GM23338 (cell line): ENCODE results near the gene GGCX. TPM values are rescaled to one million over a fixed set of nuclear protein-coding genes. Genes with fewer than 3 reads are reported as not detected.
A peak's percentile ranks its signal among the peaks of the same experiment; 100 is the strongest.

ENCODE experiments used
- ATAC-seq: fragments of 200-7000 bp; cut with Tn5 transposase; 3 replicates; pipeline ENCODE4 v1.9.1; 2020
- DNase-seq: peaks from one replicate; pipeline ENCODE4 v3.0.0-alpha.2; 2015; ENCODE audit warnings: low spot score
- H2AFZ ChIP-seq: fragments of 200-600 bp; sonication (generic); 2 replicates; pipeline ENCODE4 v1.8.0; 2016; ENCODE audit warnings: antibody characterized with exemption, mild to moderate bottlenecking, moderate library complexity
- H3F3A ChIP-seq: fragments of 200-600 bp; sonication (generic); replicated peaks from 2 replicates; pipeline ENCODE4 v1.8.0; 2017; ENCODE audit warnings: antibody characterized with exemption, mixed run types, low read depth
- H3K27ac ChIP-seq: fragments of 200-600 bp; sonication (generic); 2 replicates; pipeline ENCODE4 v1.6.1; 2016; ENCODE audit warnings: low read depth
- H3K27me3 ChIP-seq: fragments of 200-600 bp; sonication (generic); 2 replicates; pipeline ENCODE4 v1.8.0; 2016; ENCODE audit warnings: mild to moderate bottlenecking, mixed run types, moderate library complexity; ENCODE audit not compliant: insufficient read depth
- H3K36me3 ChIP-seq: fragments of 200-600 bp; sonication (generic); 2 replicates; pipeline ENCODE4 v1.8.0; 2016; ENCODE audit warnings: mild to moderate bottlenecking; ENCODE audit not compliant: insufficient read depth
- H3K4me1 ChIP-seq: fragments of 200-600 bp; sonication (generic); 2 replicates; pipeline ENCODE4 v1.8.0; 2016; ENCODE audit warnings: mild to moderate bottlenecking, moderate library complexity; ENCODE audit not compliant: insufficient read depth
- H3K4me2 ChIP-seq: fragments of 200-600 bp; sonication (generic); 2 replicates; pipeline ENCODE4 v1.7.1; 2017; ENCODE audit warnings: mixed run types
- H3K4me3 ChIP-seq: fragments of 200-600 bp; sonication (generic); 2 replicates; pipeline ENCODE4 v1.6.1; 2016; ENCODE audit warnings: mixed run types
- H3K79me2 ChIP-seq: fragments of 200-600 bp; sonication (generic); replicated peaks from 2 replicates; pipeline ENCODE4 v1.8.0; 2017; ENCODE audit warnings: mild to moderate bottlenecking; ENCODE audit not compliant: insufficient read depth
- H3K9me2 ChIP-seq: fragments of 200-600 bp; sonication (generic); 2 replicates; pipeline ENCODE4 v1.8.0; 2017; ENCODE audit not compliant: insufficient read depth
- H4K20me1 ChIP-seq: fragments of 200-600 bp; sonication (generic); replicated peaks from 2 replicates; pipeline ENCODE4 v1.8.0; 2017; ENCODE audit warnings: mild to moderate bottlenecking; ENCODE audit not compliant: insufficient read depth
- H3K27ac Mint-ChIP-seq: 2 replicates; pipeline ENCODE4 v1.8.0; 2020; ENCODE audit warnings: inconsistent platforms, mild to moderate bottlenecking, moderate library complexity, mixed read lengths
- H3K27me3 Mint-ChIP-seq: 3 replicates; pipeline ENCODE4 v1.8.0; 2022; ENCODE audit warnings: low read depth, mild to moderate bottlenecking, moderate library complexity, mixed read lengths, inconsistent platforms; ENCODE audit not compliant: insufficient read depth, poor library complexity
- H3K36me3 Mint-ChIP-seq: 3 replicates; pipeline ENCODE4 v1.8.0; 2021; ENCODE audit warnings: low read depth, mild to moderate bottlenecking, inconsistent platforms, moderate library complexity, mixed read lengths
- H3K4me1 Mint-ChIP-seq: 3 replicates; pipeline ENCODE4 v1.8.0; 2020; ENCODE audit warnings: mild to moderate bottlenecking, inconsistent platforms, mixed read lengths
- H3K4me3 Mint-ChIP-seq: 3 replicates; pipeline ENCODE4 v1.8.0; 2021; ENCODE audit warnings: moderate library complexity, mild to moderate bottlenecking, inconsistent platforms, mixed read lengths
- H3K9me3 Mint-ChIP-seq: 3 replicates; pipeline ENCODE4 v1.8.0; 2020; ENCODE audit warnings: moderate library complexity, mild to moderate bottlenecking, inconsistent platforms, mixed read lengths
- CREB1 ChIP-seq: fragments of 250-450 bp; sonication (Bioruptor Pico); IDR thresholded peaks from 2 replicates; pipeline ENCODE4 v1.5.0; 2020; ENCODE audit warnings: low read depth, mild to moderate bottlenecking, moderate library complexity
- CTCF ChIP-seq, 2 experiments: fragments of 200-600 bp in 1 of 2; sonication (generic) in 1 of 2; conservative IDR thresholded peaks; 2 replicates each; pipeline versions ENCODE4 v1.5.1 to v1.6.1; 2016 to 2017; ENCODE audit warnings: antibody characterized with exemption in 2 of 2, low read depth in 2 of 2, mild to moderate bottlenecking in 2 of 2, moderate library complexity in 1 of 2
- EZH2phosphoT487 ChIP-seq: fragments of 200-600 bp; sonication (generic); IDR thresholded peaks from one replicate; pipeline ENCODE4 v1.8.1; 2018; ENCODE audit warnings: antibody characterized with exemption; ENCODE audit not compliant: unreplicated experiment
- NANOG ChIP-seq: IDR thresholded peaks from 2 replicates; pipeline ENCODE4 v1.6.1; 2016; ENCODE audit warnings: antibody characterized with exemption, borderline replicate concordance
- POLR2AphosphoS5 ChIP-seq: IDR thresholded peaks from 2 replicates; pipeline ENCODE4 v1.6.1; 2016; ENCODE audit warnings: antibody characterized with exemption, low read depth
- STAT1 ChIP-seq: IDR thresholded peaks from one replicate; pipeline ENCODE4 v1.6.1; 2016; ENCODE audit warnings: antibody characterized with exemption; ENCODE audit not compliant: unreplicated experiment
- ZNF114 ChIP-seq: fragments of 250-450 bp; sonication (Bioruptor Pico); IDR thresholded peaks from 2 replicates; pipeline ENCODE4 v1.5.0; 2020; ENCODE audit warnings: mild to moderate bottlenecking, moderate library complexity
- ZNF331 ChIP-seq: fragments of 250-450 bp; sonication (Bioruptor Pico); IDR thresholded peaks from 2 replicates; pipeline ENCODE4 v1.5.0; 2020; ENCODE audit warnings: low read depth, mild to moderate bottlenecking, moderate library complexity
- ZNF462 ChIP-seq: fragments of 250-450 bp; sonication (Bioruptor Pico); IDR thresholded peaks from 2 replicates; pipeline ENCODE4 v1.5.0; 2020; ENCODE audit warnings: mild to moderate bottlenecking, moderate library complexity
- polyA plus RNA-seq: library from polyadenylated mRNA; unstranded; fragments of >200 nt; fragmentation: Nextera tagmentation; extraction: Ambion mirVana; gene quantifications from 2 replicates; pipeline ENCODE4 v1.2.1, GENCODE V29; 2016
- total RNA-seq: library from RNA; depleted of rRNA; stranded (reverse); fragments of >200 nt; shearing (Covaris generic); gene quantifications from 2 replicates; pipeline ENCODE4 v1.2.3, GENCODE V29; 2014

The GGCX gene
- total and polyA plus RNA-seq, 2 experiments from 2014 or later = 14.4 to 36.2 TPM

- H3K9me2 ChIP-seq = no peaks in the 10 kb centered on the region
- peaks cover 7% of the 10 kb centered on the region for H3F3A ChIP-seq
- no peaks in the 10 kb centered on the region; the same call in 2 of the 3 replicates for H3K9me3 Mint-ChIP-seq
- no peaks in the 10 kb centered on the region for H3K79me2 ChIP-seq
- H3K27ac ChIP-seq = no peak overlapping the region
- H2AFZ ChIP-seq = no peak overlapping the region
- H4K20me1 ChIP-seq = 0 out of 2 replicates have a peak, but pooled peaks cover 4% of the 10 kb centered on the region
- H3K4me3 Mint-ChIP-seq = no peak overlapping the region; the same call in 2 of the 3 replicates
- no peak overlapping the region for H3K27ac Mint-ChIP-seq
- 0 out of 2 replicates have a peak, but pooled peaks have one; percentile 21 for TF ChIP-seq POLR2AphosphoS5
- peak; percentile 94 to 95 for TF ChIP-seq CTCF (conservative IDR thresholded peaks at IDR 0.05; ENCODE audit: low read depth in 2 of 2)
- no peak for TF ChIP-seq CREB1 (CRISPR knock-in tag)
- TF ChIP-seq EZH2phosphoT487 = no peak
- DNase-seq (peak; percentile 92), ATAC-seq (peak; percentile 73)
- no peak overlapping the region for H3K4me3 ChIP-seq
- H3K36me3 Mint-ChIP-seq = peaks cover 60% of the 10 kb centered on the region
- no peaks in the 10 kb centered on the region for H3K4me1 ChIP-seq
- peaks cover 11% of the 10 kb centered on the region for H3K27me3 Mint-ChIP-seq
- H3K4me1 Mint-ChIP-seq = peaks cover 7% of the 10 kb centered on the region; the same call in 2 of the 3 replicates
- H3K27me3 ChIP-seq = no peaks in the 10 kb centered on the region
- H3K36me3 ChIP-seq = peaks cover 34% of the 10 kb centered on the region
- no peak overlapping the region for H3K4me2 ChIP-seq
These were observed 9.3 kb downstream of the GGCX start for GRCh38 chr2:85551698-85552678.

- Mint-ChIP-seq H3K36me3 (peaks cover 75% of the 10 kb centered on the region), H3K4me3 (no peak overlapping the region), H3K27me3 (peaks cover 18% of the 10 kb centered on the region), H3K27ac (no peak overlapping the region), H3K9me3 (no peaks in the 10 kb centered on the region; the same call in 2 of the 3 replicates), H3K4me1 (peaks cover 7% of the 10 kb centered on the region; the same call in 2 of the 3 replicates)
- no peak overlapping the region for H3K4me2 ChIP-seq
- peaks cover 20% of the 10 kb centered on the region for H3F3A ChIP-seq
- no peaks in the 10 kb centered on the region for H3K27me3 ChIP-seq
- no peak overlapping the region for H3K4me3 ChIP-seq
- no peaks in the 10 kb centered on the region for H3K79me2 ChIP-seq
- H3K27ac ChIP-seq = no peak overlapping the region
- ATAC-seq (no peak), DNase-seq (no peak)
- H3K4me1 ChIP-seq = no peaks in the 10 kb centered on the region
- H2AFZ ChIP-seq = no peak overlapping the region
- H3K9me2 ChIP-seq = no peaks in the 10 kb centered on the region
- H3K36me3 ChIP-seq = peaks cover 38% of the 10 kb centered on the region
- H4K20me1 ChIP-seq = no peaks in the 10 kb centered on the region
- TF ChIP-seq CTCF (conservative IDR thresholded peaks at IDR 0.05; ENCODE audit: low read depth in 2 of 2) (no peak), ZNF114 (CRISPR knock-in tag) (no peak), ZNF331 (CRISPR knock-in tag) (no peak), CREB1 (CRISPR knock-in tag) (no peak), NANOG (no peak), ZNF462 (CRISPR knock-in tag) (no peak), STAT1 (no peak)
These were observed 10.8 kb downstream of the GGCX start for GRCh38 chr2:85550486-85550885.
